Panc1 (cell line): ENCODE measurements around the gene RACK1.

Experiments used
- POLR2AphosphoS5 ChIP-seq: IDR thresholded peaks from 2 replicates; pipeline ENCODE4 v1.6.1; 2012; ENCODE audit warnings: mild to moderate bottlenecking, low read depth, low read length, moderate library complexity
- SIN3A ChIP-seq: IDR thresholded peaks from 2 replicates; pipeline ENCODE4 v1.6.1; 2012; ENCODE audit warnings: low read depth, mild to moderate bottlenecking, low read length, moderate library complexity, borderline replicate concordance; ENCODE audit not compliant: insufficient read depth
- TF ChIP-seq, protein P1 (sequence below), 2 experiments: IDR thresholded peaks; 2 replicates each; pipeline ENCODE4 v1.6.1; 2011 to 2012; ENCODE audit warnings: low read depth in 2 of 2, control low read depth in 1 of 2, low read length in 1 of 2, mild to moderate bottlenecking in 1 of 2, moderate library complexity in 1 of 2; ENCODE audit not compliant: insufficient read depth in 1 of 2
- TF ChIP-seq, protein P2 (sequence below): fragments of 450-650 bp; IDR thresholded peaks from 2 replicates; pipeline ENCODE4 v1.5.1; 2017; ENCODE audit warnings: mild to moderate bottlenecking

DNA sequence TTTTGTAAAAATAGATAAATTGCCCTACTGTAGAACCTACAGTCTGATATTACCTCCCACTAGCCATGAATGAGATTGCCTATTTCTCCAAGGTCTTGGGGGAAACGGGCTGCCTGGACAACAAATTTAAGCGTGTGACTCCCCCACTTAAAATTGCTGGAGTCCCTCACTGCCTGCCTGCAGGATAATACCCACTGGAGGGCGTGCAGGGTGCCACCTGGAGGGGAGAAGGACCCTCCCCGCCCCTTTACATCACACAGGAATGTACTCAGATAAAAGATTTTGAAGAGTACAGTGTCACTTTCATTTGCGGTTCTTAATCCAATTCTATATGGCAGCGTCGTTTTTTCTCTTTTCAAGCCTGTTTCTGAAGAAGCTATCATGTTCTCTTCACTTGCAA lies 32.5 kb downstream of the RACK1 start:
- TF ChIP-seq, protein P1, sequence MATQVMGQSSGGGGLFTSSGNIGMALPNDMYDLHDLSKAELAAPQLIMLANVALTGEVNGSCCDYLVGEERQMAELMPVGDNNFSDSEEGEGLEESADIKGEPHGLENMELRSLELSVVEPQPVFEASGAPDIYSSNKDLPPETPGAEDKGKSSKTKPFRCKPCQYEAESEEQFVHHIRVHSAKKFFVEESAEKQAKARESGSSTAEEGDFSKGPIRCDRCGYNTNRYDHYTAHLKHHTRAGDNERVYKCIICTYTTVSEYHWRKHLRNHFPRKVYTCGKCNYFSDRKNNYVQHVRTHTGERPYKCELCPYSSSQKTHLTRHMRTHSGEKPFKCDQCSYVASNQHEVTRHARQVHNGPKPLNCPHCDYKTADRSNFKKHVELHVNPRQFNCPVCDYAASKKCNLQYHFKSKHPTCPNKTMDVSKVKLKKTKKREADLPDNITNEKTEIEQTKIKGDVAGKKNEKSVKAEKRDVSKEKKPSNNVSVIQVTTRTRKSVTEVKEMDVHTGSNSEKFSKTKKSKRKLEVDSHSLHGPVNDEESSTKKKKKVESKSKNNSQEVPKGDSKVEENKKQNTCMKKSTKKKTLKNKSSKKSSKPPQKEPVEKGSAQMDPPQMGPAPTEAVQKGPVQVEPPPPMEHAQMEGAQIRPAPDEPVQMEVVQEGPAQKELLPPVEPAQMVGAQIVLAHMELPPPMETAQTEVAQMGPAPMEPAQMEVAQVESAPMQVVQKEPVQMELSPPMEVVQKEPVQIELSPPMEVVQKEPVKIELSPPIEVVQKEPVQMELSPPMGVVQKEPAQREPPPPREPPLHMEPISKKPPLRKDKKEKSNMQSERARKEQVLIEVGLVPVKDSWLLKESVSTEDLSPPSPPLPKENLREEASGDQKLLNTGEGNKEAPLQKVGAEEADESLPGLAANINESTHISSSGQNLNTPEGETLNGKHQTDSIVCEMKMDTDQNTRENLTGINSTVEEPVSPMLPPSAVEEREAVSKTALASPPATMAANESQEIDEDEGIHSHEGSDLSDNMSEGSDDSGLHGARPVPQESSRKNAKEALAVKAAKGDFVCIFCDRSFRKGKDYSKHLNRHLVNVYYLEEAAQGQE (IDR thresholded peaks at IDR 0.05; ENCODE audit: insufficient read depth in 1 of 2, low read depth in 2 of 2, low read length in 1 of 2): no peak
- TF ChIP-seq, protein P2, sequence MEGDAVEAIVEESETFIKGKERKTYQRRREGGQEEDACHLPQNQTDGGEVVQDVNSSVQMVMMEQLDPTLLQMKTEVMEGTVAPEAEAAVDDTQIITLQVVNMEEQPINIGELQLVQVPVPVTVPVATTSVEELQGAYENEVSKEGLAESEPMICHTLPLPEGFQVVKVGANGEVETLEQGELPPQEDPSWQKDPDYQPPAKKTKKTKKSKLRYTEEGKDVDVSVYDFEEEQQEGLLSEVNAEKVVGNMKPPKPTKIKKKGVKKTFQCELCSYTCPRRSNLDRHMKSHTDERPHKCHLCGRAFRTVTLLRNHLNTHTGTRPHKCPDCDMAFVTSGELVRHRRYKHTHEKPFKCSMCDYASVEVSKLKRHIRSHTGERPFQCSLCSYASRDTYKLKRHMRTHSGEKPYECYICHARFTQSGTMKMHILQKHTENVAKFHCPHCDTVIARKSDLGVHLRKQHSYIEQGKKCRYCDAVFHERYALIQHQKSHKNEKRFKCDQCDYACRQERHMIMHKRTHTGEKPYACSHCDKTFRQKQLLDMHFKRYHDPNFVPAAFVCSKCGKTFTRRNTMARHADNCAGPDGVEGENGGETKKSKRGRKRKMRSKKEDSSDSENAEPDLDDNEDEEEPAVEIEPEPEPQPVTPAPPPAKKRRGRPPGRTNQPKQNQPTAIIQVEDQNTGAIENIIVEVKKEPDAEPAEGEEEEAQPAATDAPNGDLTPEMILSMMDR: 0 out of 2 replicates have a peak, but pooled peaks have one; percentile 22
- TF ChIP-seq POLR2AphosphoS5: no peak
- TF ChIP-seq SIN3A: no peak
